HUDEP-2 (cell line): ENCODE results near the gene CD300LG.
"Not testable (repeated sequence)": the region's sequence is repeated elsewhere in the genome, so short reads cannot be mapped to it uniquely, and the experiment has no call there.

Experiments used
- DNase-seq, 76 experiments: peaks; one replicate each; lab custom pipeline; 2025; ENCODE audit not compliant: unreplicated experiment in 76 of 76; lab: John Stamatoyannopoulos, UW

CD300LG gene

GRCh38 chr17:43849116-43849515 is 2.1 kb downstream of the CD300LG start:
- DNase-seq = no peak

GRCh38 chr17:43852571-43852970 is 5.6 kb downstream of the CD300LG start:
- no peak for DNase-seq

GRCh38 chr17:43853546-43853945 is 6.6 kb downstream of the CD300LG start:
- DNase-seq = no peak

- no peak for DNase-seq
Measured at GRCh38 chr17:43854498-43854897, 7.5 kb downstream of the CD300LG start.

GRCh38 chr17:43855061-43855460 is 8.1 kb downstream of the CD300LG start:
- no peak for DNase-seq

GRCh38 chr17:43856141-43856540 is 9.2 kb downstream of the CD300LG start:
- DNase-seq = no peak

GRCh38 chr17:43857141-43857540 is 10.2 kb downstream of the CD300LG start:
- DNase-seq = no peak

GRCh38 chr17:43857957-43858600 is 11.1 kb downstream of the CD300LG start:
- no peak for DNase-seq

- DNase-seq = no peak
Measured at GRCh38 chr17:43860077-43860725, 13.2 kb downstream of the CD300LG start.

- no peak for DNase-seq
Measured at GRCh38 chr17:43860927-43861622, 14.1 kb downstream of the CD300LG start.

GRCh38 chr17:43861960-43862359 is 15.0 kb downstream of the CD300LG start:
- no peak for DNase-seq

GRCh38 chr17:43864161-43864984 is 17.4 kb downstream of the CD300LG start:
- DNase-seq = no peak

- DNase-seq = peak in 1 of 76 experiments; percentile 0
Measured at GRCh38 chr17:43868226-43868994, 21.4 kb downstream of the CD300LG start.

GRCh38 chr17:43869031-43869430 is 22.1 kb downstream of the CD300LG start:
- DNase-seq = not testable (repeated sequence)

GRCh38 chr17:43871946-43872690 is 25.1 kb downstream of the CD300LG start:
- peak in 2 of 76 experiments; percentile 2 to 4 for DNase-seq

- no peak for DNase-seq
Measured at GRCh38 chr17:43873091-43873490, 26.1 kb downstream of the CD300LG start.

- no peak for DNase-seq
Measured at GRCh38 chr17:43873815-43874214, 26.8 kb downstream of the CD300LG start.

GRCh38 chr17:43874293-43874692 is 27.3 kb downstream of the CD300LG start:
- DNase-seq = peak in 3 of 76 experiments; percentile 6 to 9 (median 7)

- DNase-seq = no peak
Measured at GRCh38 chr17:43875476-43876147, 28.6 kb downstream of the CD300LG start.
